ENCODE data around the gene SAFB. TPM values are rescaled to one million over a fixed set of nuclear protein-coding genes. Genes with fewer than 3 reads are reported as not detected.

SAFB gene
- polyA plus RNA-seq, 1 donor from 2014 or later, result 89.8 TPM

DNA sequence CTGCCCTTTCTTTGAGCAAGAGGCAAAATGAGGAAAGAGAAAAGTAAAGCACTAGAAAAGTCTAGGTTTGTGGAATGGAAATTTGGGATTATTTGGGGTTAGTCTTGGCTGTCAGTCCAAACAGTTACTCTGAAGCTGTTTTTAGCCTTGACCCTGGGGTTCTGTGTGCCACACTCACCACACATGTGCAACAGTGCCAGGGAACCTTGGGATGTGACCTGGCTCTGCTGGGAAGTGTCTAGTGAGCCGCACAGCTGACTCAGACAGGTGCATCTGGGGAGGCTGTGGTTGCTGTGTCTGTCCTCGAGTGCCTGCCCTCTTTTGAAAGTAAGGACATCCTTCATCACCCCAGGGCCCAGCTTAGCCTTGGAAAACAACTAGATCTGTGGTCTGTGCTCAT, 41.6 kb downstream of the SAFB start:
- Histone ChIP-seq H3K4me2 (ENCODE audit: low read length) (no peak overlapping the region), H3F3A (ENCODE audit: insufficient read depth, low read length, poor library complexity, severe bottlenecking) (no peaks in the 10 kb centered on the region), H3K4me3 (ENCODE audit: low read length) (no peak overlapping the region), H3K27me3 (ENCODE audit: insufficient read depth, low read depth, low read length) (no peaks in the 10 kb centered on the region), H2AFZ (ENCODE audit: low read depth, low read length) (no peak overlapping the region), H4K20me1 (ENCODE audit: insufficient read depth) (no peaks in the 10 kb centered on the region), H3K9me3 (ENCODE audit: low read length) (no peaks in the 10 kb centered on the region), H3K36me3 (ENCODE audit: insufficient read depth, low read length) (peaks cover 10% of the 10 kb centered on the region), H3K9ac (ENCODE audit: low read length) (no peak overlapping the region), H3K27ac (ENCODE audit: low read length) (no peak overlapping the region), H3K9me2 (ENCODE audit: insufficient read depth, low read length) (no peaks in the 10 kb centered on the region), H3K79me2 (replicated peaks; ENCODE audit: insufficient read depth, low read length) (no peaks in the 10 kb centered on the region)
- TF ChIP-seq MXI1 (conservative IDR thresholded peaks at IDR 0.05; ENCODE audit: poor library complexity, severe bottlenecking), result no peak
- TF ChIP-seq EP300 (conservative IDR thresholded peaks at IDR 0.05; ENCODE audit: poor library complexity, severe bottlenecking), result no peak
- TF ChIP-seq CTCF (IDR thresholded peaks at IDR 0.05; ENCODE audit: poor library complexity, severe bottlenecking), result no peak
- no peak for TF ChIP-seq RAD21 (conservative IDR thresholded peaks at IDR 0.05)
- TF ChIP-seq POLR2AphosphoS5 (IDR thresholded peaks at IDR 0.05), result no peak
- no peak for TF ChIP-seq TAF1 (IDR thresholded peaks at IDR 0.05; ENCODE audit: low read depth)
- no peak for TF ChIP-seq SMC3 (conservative IDR thresholded peaks at IDR 0.05; ENCODE audit: poor library complexity)
- TF ChIP-seq, protein P1, sequence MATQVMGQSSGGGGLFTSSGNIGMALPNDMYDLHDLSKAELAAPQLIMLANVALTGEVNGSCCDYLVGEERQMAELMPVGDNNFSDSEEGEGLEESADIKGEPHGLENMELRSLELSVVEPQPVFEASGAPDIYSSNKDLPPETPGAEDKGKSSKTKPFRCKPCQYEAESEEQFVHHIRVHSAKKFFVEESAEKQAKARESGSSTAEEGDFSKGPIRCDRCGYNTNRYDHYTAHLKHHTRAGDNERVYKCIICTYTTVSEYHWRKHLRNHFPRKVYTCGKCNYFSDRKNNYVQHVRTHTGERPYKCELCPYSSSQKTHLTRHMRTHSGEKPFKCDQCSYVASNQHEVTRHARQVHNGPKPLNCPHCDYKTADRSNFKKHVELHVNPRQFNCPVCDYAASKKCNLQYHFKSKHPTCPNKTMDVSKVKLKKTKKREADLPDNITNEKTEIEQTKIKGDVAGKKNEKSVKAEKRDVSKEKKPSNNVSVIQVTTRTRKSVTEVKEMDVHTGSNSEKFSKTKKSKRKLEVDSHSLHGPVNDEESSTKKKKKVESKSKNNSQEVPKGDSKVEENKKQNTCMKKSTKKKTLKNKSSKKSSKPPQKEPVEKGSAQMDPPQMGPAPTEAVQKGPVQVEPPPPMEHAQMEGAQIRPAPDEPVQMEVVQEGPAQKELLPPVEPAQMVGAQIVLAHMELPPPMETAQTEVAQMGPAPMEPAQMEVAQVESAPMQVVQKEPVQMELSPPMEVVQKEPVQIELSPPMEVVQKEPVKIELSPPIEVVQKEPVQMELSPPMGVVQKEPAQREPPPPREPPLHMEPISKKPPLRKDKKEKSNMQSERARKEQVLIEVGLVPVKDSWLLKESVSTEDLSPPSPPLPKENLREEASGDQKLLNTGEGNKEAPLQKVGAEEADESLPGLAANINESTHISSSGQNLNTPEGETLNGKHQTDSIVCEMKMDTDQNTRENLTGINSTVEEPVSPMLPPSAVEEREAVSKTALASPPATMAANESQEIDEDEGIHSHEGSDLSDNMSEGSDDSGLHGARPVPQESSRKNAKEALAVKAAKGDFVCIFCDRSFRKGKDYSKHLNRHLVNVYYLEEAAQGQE (IDR thresholded peaks at IDR 0.05; ENCODE audit: borderline replicate concordance), result no peak
- no peak for TF ChIP-seq EZH2 (IDR thresholded peaks at IDR 0.05; ENCODE audit: borderline replicate concordance, insufficient read depth, low read length, poor library complexity, severe bottlenecking)

DNA sequence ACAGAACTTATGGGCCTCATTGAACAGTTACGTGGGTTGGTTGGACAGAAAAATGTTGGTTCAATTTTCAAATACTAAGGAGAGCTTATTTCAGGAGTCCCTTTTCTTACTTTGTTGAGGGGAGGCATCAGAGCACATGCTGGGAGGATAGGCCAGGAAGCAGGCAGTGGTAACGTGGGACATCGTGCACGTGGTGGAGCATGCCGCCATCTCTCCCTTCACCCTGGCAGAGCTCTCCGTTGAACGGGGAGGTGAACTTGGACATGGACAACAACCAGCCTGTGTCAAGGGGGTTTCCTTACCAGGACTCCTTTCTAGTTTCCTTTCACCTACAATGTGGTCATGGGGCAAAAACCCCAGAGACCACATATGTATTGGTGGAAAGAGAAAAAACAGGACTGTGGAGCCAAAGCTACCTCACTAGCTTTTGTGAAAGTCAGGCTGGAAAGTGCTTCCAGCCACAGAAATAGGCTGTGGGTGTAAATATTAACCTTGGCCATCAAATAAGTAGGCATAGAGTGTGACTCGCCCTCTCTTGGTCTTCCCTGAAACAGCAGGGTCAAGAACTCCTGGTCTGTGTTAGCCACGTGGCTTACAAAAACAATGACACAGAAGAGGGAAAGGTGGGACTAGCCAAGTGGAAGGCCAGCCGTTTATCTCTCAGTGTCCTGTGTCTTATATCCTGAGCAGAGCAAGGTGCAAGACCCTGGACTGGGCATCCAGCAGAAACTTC, 43.1 kb downstream of the SAFB start:
- Histone ChIP-seq H3K9ac (ENCODE audit: low read length) (no peak overlapping the region), H3K27ac (ENCODE audit: low read length) (no peak overlapping the region), H3K79me2 (replicated peaks; ENCODE audit: insufficient read depth, low read length) (no peaks in the 10 kb centered on the region), H3F3A (ENCODE audit: insufficient read depth, low read length, poor library complexity, severe bottlenecking) (no peaks in the 10 kb centered on the region), H3K4me2 (ENCODE audit: low read length) (no peak overlapping the region), H3K9me3 (ENCODE audit: low read length) (no peaks in the 10 kb centered on the region), H3K4me3 (ENCODE audit: low read length) (no peak overlapping the region), H4K20me1 (ENCODE audit: insufficient read depth) (no peaks in the 10 kb centered on the region), H3K27me3 (ENCODE audit: insufficient read depth, low read depth, low read length) (no peaks in the 10 kb centered on the region), H3K9me2 (ENCODE audit: insufficient read depth, low read length) (no peaks in the 10 kb centered on the region), H3K36me3 (ENCODE audit: insufficient read depth, low read length) (peaks cover 10% of the 10 kb centered on the region), H2AFZ (ENCODE audit: low read depth, low read length) (no peak overlapping the region)
- no peak for TF ChIP-seq SMC3 (conservative IDR thresholded peaks at IDR 0.05; ENCODE audit: poor library complexity)
- TF ChIP-seq EZH2 (IDR thresholded peaks at IDR 0.05; ENCODE audit: borderline replicate concordance, insufficient read depth, low read length, poor library complexity, severe bottlenecking), result no peak
- no peak for TF ChIP-seq POLR2AphosphoS5 (IDR thresholded peaks at IDR 0.05)
- TF ChIP-seq, protein P1 (IDR thresholded peaks at IDR 0.05; ENCODE audit: borderline replicate concordance), result no peak
- no peak for TF ChIP-seq MXI1 (conservative IDR thresholded peaks at IDR 0.05; ENCODE audit: poor library complexity, severe bottlenecking)
